NCI-H2196 treated with DMSO at 0.1 percent for 48 hours (cell line): Measurements from ENCODE around the gene SYNRG.
A peak's percentile ranks its signal among the peaks of the same experiment; 100 is the strongest.
"Not testable (repeated sequence)": the region's sequence is repeated elsewhere in the genome, so short reads cannot be mapped to it uniquely, and the experiment has no call there.

Experiments
- DNase-seq: peaks from one replicate; lab custom pipeline; 2025; ENCODE audit not compliant: unreplicated experiment; lab: John Stamatoyannopoulos, UW

The SYNRG gene

GRCh38 chr17:37609170-37610040, at the start of gene SYNRG:
Gene SYNRG (minus strand): TSS chr17:37609418. CDS start chr17:37609355, 63 bp downstream.
- DNase-seq = peak; percentile 71

- no peak for DNase-seq
Measured at GRCh38 chr17:37657202-37657601, 48.0 kb upstream of the SYNRG start.

GRCh38 chr17:37651849-37652248, 42.6 kb upstream of the SYNRG start:
- DNase-seq = no peak

GRCh38 chr17:37650419-37651003, 41.3 kb upstream of the SYNRG start:
- DNase-seq = peak; percentile 0

- DNase-seq = no peak
Measured at GRCh38 chr17:37648555-37648954, 39.3 kb upstream of the SYNRG start.

GRCh38 chr17:37647856-37648255, 38.6 kb upstream of the SYNRG start:
- no peak for DNase-seq

GRCh38 chr17:37643869-37644268, 34.7 kb upstream of the SYNRG start:
- no peak for DNase-seq

- DNase-seq = peak; percentile 57
Measured at GRCh38 chr17:37643118-37643766, 34.0 kb upstream of the SYNRG start, which contains the start of gene DDX52. Gene DDX52 (minus strand): TSS chr17:37643446. CDS start chr17:37643420, 26 bp downstream.

GRCh38 chr17:37642681-37643080, 33.5 kb upstream of the SYNRG start:
- DNase-seq = no peak

GRCh38 chr17:37640015-37640414, 30.8 kb upstream of the SYNRG start:
- no peak for DNase-seq

- no peak for DNase-seq
Measured at GRCh38 chr17:37637956-37638355, 28.7 kb upstream of the SYNRG start.

- not testable (repeated sequence) for DNase-seq
Measured at GRCh38 chr17:37616430-37616829, 7.2 kb upstream of the SYNRG start.

- no peak for DNase-seq
Measured at GRCh38 chr17:37614823-37615222, 5.6 kb upstream of the SYNRG start.

GRCh38 chr17:37614391-37614790, 5.2 kb upstream of the SYNRG start:
- DNase-seq = no peak

- DNase-seq = no peak
Measured at GRCh38 chr17:37610971-37611370, 1.8 kb upstream of the SYNRG start.

GRCh38 chr17:37610041-37610420, 813 bp upstream of the SYNRG start:
- not testable (repeated sequence) for DNase-seq

- no peak for DNase-seq
Measured at GRCh38 chr17:37608351-37609169, 658 bp downstream of the SYNRG start.

- DNase-seq = no peak
Measured at GRCh38 chr17:37607637-37608331, 1.4 kb downstream of the SYNRG start.

- no peak for DNase-seq
Measured at GRCh38 chr17:37605813-37606505, 3.3 kb downstream of the SYNRG start.

- DNase-seq = no peak
Measured at GRCh38 chr17:37605081-37605480, 4.1 kb downstream of the SYNRG start.
